ENCODE results near the gene MAN2B2. TPM values are rescaled to one million over a fixed set of nuclear protein-coding genes. Genes with fewer than 3 reads are reported as not detected.

The MAN2B2 gene
- total and polyA plus RNA-seq, 9 of the 15 experiments (the other 6 are each of a cell fraction or from before 2014, with no cell fraction given), result 0.21 to 8.8 (median 3.7) TPM

- Histone ChIP-seq H3K27me3 (ENCODE audit: control insufficient read depth in 2 of 2, insufficient read depth in 2 of 2, low read length in 2 of 2) (no peaks in the 10 kb centered on the region), H4K20me1 (replicated peaks; ENCODE audit: control insufficient read depth, insufficient read depth, low read length) (no peaks in the 10 kb centered on the region), H3K4me1 (replicated peaks in 1 of 2; ENCODE audit: control insufficient read depth in 2 of 2, insufficient read depth in 2 of 2, low read length in 2 of 2) (peaks cover 0 to 10% of the 10 kb centered on the region in 2 experiments; a peak in 4 of 5 replicates), H3K9me1 (ENCODE audit: control insufficient read depth, insufficient read depth, low read length) (no peaks in the 10 kb centered on the region), H3K36me3 (ENCODE audit: control insufficient read depth, insufficient read depth, low read length) (no peaks in the 10 kb centered on the region), H3K79me2 (ENCODE audit: control insufficient read depth, insufficient read depth, low read length) (no peaks in the 10 kb centered on the region), H2AFZ (ENCODE audit: low read depth, low read length) (peak overlapping the region; percentile 34), H3K4me3 (no peak overlapping the region), H3K27ac (ENCODE audit: extremely low read depth, low read depth, low read length) (peak overlapping the region; percentile 12; the same call in 1 of the 3 replicates), H3K9me3 (replicated peaks; ENCODE audit: control insufficient read depth, insufficient read depth, low read depth, low read length) (no peaks in the 10 kb centered on the region; the same call in 1 of the 2 replicates), H3K9ac (ENCODE audit: insufficient read depth in 1 of 2, low read depth in 2 of 2, low read length in 2 of 2) (peak overlapping the region; percentile 7 to 31; a peak in 2 of 4 replicates), H3K4me2 (ENCODE audit: insufficient read depth, low read length) (peak overlapping the region; percentile 13)
- in situ Hi-C loops (cut with MboI) (no loop called here), intact Hi-C loops (cut with micrococcal nuclease) (no loop called here)
- ATAC-seq (peak; percentile 95), FAIRE-seq (no peak), DNase-seq (ENCODE audit: extremely low read depth in 1 of 4, low spot score in 3 of 4) (peak in 2 of 4 experiments; percentile 43 to 47)
- BruUV-seq (replicated peaks), result no TSS peak
- WGBS (ENCODE audit: insufficient coverage, low coverage, missing lambda C conversion rate), result 25% methylated on average over 10 of the region's 10 CpGs
- POLR2A ChIA-PET, result interaction anchor here (0.6 to 1.9 kb wide), 11 partner anchors 9 to 77 kb away, joined by 3 to 9 read pairs (median 5); a partner anchor contains a TSS
- CTCF ChIA-PET (ENCODE audit: low intra/inter-chr PET ratio), result no interaction called here
- TF ChIP-seq ZNF57 (CRISPR knock-in tag; IDR thresholded peaks at IDR 0.05) (no peak), ZNF146 (CRISPR knock-in tag; IDR thresholded peaks at IDR 0.05; ENCODE audit: unreplicated experiment) (no peak), ZNF398 (CRISPR knock-in tag; IDR thresholded peaks at IDR 0.05) (no peak), TRIM24 (IDR thresholded peaks at IDR 0.05) (peak; percentile 86 to 87; a peak in 3 of 4 replicates), SP2 (IDR thresholded peaks at IDR 0.05; ENCODE audit: extremely low read depth, low read depth, low read length, poor library complexity, severe bottlenecking) (no peak), MBD2 (IDR thresholded peaks at IDR 0.05; ENCODE audit: borderline replicate concordance, low read depth) (no peak), SAFB (IDR thresholded peaks at IDR 0.05; ENCODE audit: borderline replicate concordance, low read depth, low read length) (no peak), SNIP1 (IDR thresholded peaks at IDR 0.05; ENCODE audit: low read depth) (no peak), ZBTB17 (CRISPR knock-in tag; IDR thresholded peaks at IDR 0.05) (no peak), ZFX (CRISPR knock-in tag; IDR thresholded peaks at IDR 0.05) (no peak), PBX2 (CRISPR knock-in tag; IDR thresholded peaks at IDR 0.05; ENCODE audit: low read depth) (no peak), PBX2 (tag; conservative IDR thresholded peaks at IDR 0.05; ENCODE audit: low read depth) (no peak), PHB (CRISPR knock-in tag; IDR thresholded peaks at IDR 0.05) (no peak), SRSF7 (optimal IDR thresholded peaks at IDR 0.05; ENCODE audit: low read depth, low read length) (no peak), ZNF507 (tag; conservative IDR thresholded peaks at IDR 0.05) (no peak)
- TF ChIP-seq, protein P1, sequence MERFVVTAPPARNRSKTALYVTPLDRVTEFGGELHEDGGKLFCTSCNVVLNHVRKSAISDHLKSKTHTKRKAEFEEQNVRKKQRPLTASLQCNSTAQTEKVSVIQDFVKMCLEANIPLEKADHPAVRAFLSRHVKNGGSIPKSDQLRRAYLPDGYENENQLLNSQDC (CRISPR knock-in tag; IDR thresholded peaks at IDR 0.05), result no peak
Observed at GRCh38 chr4:6633091-6633906, 58.3 kb downstream of the MAN2B2 start.

All from K562 (cell line).